NCI-H226 (cell line): ENCODE data around the gene AGFG2.

Source experiments
- DNase-seq: peaks from one replicate; pipeline ENCODE4 v3.0.0-alpha.2; 2015

Gene AGFG2

DNA sequence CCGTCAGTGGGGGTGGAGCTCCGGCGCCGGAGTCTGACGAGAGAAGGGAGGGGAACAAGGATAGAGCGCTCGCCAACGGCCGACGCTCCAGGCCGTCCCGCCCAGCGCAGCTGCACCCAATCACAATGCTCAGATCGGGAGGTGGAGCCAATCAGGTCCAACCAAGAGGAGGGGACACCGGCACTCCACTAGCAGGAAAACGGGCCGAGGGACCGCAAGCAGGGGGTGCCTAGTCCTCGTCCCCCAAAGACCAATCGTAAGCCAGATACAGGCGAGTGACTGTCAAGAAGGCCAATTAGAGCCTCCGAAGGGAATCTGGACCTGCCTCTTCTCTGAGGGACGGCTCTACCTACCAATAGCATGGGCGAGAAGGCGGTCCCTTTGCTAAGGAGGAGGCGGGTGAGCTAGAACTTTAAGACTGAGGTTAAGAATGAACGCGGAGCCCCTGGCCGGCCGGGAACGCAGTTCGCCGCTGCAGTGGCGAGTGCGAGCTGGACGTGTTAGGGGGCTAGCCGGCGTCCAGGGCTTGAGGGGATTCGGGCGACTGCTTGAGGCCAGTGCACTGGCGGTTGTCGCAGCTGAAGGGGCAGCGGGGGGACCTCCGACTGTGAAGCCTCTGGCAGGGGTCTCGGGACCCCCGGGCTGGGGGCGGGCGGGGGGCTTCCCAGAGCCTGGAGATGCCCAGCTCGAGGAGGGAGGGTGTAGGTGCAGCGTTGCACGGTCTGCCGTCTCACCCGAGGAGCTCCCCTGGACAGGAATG, 47.4 kb downstream of the AGFG2 start, which contains the start of gene FBXO24:
Gene FBXO24 (plus strand): TSS at position 63 of the 760 bp plus-strand sequence. CDS start 298 bp downstream, at position 361.
- DNase-seq, result peak; percentile 99

DNA sequence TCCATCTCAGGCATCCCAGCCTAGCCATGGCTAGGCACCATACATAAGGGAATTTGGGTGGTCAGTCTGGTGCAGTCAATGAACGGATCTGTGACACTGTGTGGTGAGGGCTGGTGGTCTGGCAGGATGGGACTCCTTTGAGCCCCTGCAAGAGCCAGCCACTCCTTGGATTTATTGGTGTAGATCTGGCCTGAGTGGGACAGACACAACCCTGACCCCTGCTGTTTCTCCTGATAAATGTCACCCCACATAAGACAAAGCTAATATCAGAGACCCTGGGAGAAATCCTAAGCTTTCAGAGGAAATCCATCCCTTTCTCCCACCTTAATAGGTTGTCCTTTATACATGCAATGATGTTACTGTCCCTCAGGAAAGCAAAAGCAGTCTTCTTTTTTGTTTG, 49.4 kb downstream of the AGFG2 start:
- no peak for DNase-seq

DNA sequence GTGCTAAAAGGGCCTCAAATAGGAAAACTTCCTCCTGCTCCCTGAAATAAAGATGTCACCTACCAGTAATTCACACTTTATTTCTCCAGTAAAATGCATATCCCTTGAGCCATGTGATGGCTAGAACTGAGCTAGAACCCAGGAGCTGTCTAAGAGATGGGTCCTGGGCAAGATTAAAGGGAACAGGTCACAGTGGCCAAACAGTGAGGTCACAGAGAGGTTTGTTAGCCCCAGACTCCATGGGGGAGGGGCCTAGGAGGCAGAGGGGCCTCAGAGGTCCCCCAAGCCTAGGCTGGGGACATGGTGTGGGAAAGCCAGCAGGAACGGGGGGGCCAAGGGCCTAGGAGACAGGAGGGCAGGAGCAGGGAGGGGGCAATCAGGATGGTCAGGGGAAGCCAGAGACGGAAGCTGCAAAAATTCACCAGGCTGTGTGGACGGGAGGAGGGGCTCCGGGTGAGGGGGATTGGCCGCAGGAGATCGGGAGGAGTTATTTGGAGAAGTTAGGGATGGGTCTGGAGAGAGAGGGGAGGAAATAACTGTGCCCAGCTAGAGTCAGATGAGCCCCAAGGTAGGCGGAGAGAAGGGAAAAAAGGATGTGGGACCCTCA, 50.4 kb downstream of the AGFG2 start:
- no peak for DNase-seq

DNA sequence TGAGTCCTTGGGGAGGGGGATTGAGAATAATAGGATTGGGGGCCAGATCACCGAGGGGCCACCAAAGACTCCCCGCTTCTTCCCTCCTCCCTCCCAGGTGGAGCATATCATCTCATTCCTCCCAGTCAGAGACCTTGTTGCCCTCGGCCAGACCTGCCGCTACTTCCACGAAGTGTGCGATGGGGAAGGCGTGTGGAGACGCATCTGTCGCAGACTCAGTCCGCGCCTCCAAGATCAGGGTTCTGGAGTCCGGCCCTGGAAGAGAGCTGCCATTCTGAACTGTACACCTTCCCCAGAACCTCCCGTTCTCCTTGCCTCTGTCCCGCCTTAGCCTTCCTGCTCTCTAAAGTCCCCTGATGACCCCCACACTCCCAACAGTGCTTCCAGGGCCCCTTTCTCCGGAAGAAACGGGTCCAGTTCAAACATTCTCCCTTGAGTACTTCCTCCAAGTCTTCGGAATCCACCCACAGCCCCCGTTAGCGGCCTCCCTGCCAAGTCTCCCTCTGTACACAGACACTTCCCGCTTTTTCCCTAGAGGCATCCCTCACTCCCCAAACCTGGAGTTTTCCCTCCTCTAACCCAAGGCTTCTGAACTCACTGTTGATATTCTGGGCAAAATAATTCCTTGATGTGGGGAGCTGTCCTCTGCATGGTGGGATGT, 51.2 kb downstream of the AGFG2 start:
- no peak for DNase-seq

DNA sequence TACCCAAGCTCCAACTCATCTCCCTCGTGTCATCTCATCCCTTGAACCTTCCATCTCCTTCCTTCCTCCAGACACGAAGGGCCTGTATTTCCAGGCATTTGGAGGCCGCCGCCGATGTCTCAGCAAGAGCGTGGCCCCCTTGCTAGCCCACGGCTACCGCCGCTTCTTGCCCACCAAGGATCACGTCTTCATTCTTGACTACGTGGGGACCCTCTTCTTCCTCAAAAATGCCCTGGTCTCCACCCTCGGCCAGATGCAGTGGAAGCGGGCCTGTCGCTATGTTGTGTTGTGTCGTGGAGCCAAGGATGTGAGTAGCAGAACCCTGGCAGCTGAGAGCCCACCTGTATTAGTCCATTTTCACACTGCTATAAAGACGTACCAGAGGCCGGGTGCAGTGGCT, 52.6 kb downstream of the AGFG2 start:
- DNase-seq, result no peak

DNA sequence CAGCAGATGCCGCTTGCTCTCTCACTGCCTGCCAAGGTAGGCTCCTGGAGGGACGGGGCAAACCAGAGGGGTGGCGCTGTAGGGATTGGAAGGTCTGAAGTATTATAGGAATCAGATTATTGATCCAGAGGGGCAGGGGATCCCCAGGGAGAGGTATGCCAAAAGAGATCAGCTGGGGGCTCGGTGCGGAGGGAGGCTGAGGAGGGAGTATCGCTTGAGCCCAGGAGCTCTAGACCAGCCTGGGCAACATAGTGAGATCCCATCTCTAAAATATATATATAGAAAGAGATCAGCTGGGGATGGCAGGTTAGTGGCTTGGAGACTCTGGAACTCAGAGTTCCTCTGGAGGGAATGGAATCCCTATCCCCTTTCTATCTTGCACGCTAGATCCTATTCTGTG, 56.2 kb downstream of the AGFG2 start:
- no peak for DNase-seq

DNA sequence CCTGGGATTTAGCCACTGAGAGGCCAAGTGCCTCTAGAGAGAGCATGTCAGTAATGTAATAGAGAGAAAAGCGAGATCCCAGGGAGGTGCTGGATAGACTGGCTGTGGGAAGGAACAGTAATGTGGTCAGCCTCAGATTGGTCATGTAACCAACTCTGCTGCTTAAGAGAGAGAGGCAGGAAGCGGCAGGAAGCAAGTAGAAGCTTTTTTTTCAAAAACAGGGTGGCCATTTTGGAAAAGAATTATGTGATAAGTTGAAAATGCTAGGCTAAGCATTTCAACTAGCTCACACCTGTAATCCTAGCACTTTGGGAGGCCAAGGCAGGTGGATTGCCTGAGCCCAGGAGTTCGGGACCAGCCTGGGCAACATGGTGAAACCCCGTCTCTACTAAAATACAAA, 59.4 kb downstream of the AGFG2 start:
- DNase-seq, result no peak

DNA sequence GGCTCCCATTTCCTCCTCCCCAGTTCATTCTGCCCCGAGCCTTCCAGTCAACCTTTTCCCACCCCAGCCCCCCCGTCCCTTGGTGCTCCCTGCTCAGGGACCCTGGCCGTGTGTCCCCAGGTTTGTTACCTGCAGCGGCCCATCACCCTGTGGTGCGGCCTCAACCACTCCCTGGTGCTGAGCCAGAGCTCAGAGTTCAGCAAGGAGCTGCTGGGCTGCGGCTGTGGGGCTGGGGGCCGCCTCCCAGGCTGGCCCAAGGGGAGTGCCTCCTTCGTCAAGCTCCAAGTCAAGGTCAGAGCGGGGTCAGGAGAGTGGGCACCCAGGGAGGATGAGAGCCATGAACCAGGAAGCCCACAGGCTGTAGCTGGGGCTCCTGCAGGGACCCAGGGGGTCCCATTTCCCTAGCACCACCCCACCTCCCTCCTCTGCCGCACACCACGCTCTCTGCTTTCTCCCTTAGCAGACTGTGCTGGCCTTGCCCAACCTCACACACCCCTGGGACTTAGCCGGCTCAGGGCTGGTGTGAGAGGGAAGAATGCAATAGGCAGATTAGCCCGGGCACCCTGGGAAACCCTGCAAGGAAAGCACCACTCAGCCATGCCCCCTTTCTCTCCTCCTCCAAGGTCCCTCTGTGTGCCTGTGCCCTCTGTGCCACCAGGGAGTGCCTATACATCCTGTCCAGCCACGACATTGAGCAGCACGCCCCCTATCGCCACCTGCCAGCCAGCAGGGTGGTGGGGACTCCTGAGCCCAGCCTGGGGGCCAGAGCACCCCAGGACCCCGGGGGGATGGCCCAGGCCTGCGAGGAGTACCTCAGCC, 61.1 kb downstream of the AGFG2 start:
- no peak for DNase-seq

DNA sequence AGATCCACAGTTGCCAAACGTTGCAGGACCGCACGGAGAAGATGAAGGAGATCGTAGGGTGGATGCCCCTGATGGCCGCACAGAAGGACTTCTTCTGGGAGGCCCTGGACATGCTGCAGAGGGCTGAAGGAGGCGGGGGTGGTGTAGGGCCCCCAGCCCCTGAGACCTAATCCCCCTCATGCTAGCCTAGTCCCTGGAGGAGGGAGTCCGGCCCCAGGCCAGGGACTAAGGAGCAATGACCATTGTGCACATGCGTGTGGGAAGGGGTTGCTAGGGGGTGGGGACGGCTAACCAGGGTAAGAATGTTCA, 61.7 kb downstream of the AGFG2 start:
- no peak for DNase-seq

DNA sequence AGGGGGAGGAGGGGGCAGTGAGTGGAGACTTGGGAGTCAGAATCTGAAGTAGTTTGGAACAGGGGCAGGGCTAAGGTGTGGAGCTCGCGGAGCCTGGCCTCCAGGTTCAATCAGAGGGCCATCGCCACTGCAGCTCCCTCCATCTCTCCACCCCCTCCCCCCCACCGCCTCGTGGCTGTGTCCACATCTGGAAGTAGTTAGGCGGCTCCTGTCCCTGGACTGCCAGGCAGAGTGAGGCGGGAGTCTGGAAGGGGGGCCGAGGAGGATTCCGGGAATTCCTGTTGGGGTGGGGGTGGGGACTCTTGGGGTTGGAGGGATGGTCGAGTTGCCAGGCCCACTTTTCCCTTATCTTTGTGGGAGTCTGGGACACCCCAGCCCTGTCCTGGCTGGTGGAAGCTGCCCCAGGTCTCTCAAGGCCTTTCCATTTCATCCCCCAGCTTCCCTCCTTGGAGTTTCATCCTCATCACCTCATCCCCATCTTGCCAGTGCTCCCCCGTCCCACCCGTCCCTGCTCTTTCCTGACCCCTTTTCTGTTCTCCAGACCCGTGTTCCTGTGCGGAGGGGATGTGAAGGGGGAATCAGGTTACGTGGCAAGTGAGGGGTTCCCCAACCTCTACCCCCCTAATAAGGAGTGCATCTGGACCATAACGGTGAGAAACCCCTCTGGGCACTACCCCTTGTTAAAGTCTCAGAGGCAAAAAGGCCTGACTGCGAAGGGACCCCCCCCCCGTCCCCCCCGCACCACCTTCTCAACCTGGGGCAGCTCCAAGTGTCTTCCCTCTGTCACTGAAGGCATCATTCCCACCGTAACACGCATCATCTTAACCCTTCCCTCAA, 64.1 kb downstream of the AGFG2 start:
- no peak for DNase-seq

DNA sequence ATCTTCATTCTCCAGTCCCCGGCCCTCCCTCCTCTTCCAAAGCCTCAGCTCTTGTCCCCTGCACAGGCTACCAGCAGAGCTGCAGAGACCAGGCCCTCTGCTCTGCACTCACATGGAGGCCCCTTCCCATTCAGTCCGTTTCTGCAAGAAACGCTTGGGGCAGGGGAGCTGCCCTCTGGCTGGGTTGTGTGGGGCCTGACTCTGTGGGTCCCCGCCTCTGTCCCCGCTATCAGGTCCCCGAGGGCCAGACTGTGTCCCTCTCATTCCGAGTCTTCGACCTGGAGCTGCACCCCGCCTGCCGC, 64.7 kb downstream of the AGFG2 start:
- DNase-seq, result no peak

DNA sequence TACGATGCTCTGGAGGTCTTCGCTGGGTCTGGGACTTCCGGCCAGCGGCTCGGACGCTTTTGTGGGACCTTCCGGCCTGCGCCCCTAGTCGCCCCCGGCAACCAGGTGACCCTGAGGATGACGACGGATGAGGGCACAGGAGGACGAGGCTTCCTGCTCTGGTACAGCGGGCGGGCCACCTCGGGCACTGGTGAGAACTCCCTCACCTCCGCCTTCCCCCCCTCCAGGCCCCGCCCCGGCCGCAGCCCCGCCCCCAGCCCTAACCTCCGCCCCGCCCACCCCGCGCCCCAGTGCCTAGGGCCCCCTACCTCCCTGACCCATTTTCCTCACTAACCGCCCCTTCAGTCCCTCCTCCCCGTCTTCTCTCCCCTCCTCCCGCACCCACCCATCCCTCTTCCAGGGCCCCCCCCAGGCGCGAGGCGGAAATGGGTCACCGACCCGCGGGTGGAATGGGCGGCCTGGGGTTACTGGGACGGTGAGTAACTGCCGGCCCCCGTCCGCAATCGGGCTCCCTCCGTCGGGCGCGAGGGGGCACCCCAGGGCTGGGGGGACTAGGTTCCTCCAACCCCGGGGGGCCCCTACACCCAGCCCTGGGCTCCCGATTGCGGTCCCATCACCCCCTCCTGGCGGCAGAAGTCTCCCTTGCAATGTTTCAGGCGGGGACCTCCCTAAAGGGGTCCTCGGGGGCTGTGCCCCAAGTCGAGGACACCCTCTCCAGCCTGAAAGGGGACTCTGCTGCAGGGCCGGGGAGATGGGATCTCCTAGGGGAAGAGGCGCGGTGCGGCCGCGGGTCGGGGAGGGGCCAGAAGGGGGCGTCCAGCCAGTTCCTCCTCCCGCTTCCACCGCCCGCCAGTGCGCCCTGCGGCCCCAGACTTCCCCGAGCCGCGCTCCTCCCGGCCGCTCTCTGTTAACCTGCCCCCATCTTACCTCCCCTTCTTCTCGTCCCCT, 65.3 kb downstream of the AGFG2 start:
- peak; percentile 65 for DNase-seq

DNA sequence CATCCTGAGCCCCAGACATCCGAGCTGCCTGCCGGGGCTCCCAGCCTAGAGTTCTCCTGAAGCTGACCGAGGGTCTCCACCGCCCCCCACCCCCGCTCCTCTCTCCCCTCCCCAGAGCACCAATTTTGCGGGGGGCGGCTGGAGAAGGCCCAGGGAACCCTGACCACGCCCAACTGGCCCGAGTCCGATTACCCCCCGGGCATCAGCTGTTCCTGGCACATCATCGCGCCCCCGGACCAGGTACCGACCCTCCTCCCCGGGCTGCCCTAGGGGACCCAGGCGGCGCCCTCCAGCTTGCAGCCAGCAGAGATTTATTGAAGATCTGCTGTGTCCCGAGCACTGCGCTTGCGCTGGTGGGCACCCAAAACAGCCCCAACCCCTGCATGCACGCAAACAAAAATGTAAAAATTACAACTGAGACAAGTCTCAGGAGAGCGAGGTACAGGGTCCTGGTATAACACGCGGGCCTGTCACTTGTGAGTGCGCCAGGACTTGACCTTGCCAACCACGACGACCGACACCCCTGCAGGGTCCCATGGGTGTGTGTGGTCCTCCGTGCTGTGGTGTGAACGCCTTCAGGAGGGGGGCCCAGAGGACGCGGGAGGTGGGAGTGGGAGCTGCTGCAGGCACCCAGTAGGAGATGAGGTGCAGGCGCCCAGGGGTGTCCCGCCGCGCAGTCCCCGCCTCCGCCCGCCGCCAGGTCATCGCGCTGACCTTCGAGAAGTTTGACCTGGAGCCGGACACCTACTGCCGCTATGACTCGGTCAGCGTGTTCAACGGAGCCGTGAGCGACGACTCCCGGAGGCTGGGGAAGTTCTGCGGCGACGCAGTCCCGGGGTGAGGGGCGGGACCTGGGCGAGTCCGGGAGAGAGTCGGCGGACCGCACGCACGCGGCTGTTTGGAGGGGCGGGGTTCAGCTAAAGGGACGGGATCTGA, 66.2 kb downstream of the AGFG2 start:
- no peak for DNase-seq

DNA sequence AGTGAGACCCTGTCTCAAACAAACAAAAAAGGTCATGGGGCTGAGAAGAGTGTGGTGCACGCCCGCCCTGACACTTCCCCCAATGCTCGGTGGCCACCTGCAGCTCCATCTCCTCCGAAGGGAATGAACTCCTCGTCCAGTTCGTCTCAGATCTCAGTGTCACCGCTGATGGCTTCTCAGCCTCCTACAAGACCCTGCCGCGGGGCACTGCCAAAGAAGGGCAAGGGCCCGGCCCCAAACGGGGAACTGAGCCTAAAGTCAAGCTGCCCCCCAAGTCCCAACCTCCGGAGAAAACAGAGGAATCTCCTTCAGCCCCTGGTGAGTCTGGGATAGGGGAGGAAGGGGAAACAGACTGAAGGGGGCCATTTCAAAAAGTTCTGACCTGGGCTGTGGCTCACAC, 67.3 kb downstream of the AGFG2 start:
- no peak for DNase-seq

DNA sequence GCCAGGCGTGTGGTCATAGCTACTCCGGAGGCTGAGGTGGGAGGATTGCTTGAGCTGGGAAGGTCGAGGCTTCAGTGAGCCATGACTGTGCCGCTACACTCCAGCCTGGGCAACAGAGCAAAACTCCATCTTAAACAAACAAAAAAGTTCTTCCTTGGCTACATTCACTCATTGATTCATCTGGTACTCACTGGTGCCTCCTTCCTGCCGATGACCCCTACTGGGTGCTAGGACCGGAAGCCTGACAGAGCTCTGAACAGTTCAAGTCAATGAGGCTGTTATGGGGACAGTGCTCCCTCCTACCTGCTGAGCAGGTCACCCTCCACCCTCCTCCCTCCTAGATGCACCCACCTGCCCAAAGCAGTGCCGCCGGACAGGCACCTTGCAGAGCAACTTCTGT, 68.1 kb downstream of the AGFG2 start:
- DNase-seq, result no peak

DNA sequence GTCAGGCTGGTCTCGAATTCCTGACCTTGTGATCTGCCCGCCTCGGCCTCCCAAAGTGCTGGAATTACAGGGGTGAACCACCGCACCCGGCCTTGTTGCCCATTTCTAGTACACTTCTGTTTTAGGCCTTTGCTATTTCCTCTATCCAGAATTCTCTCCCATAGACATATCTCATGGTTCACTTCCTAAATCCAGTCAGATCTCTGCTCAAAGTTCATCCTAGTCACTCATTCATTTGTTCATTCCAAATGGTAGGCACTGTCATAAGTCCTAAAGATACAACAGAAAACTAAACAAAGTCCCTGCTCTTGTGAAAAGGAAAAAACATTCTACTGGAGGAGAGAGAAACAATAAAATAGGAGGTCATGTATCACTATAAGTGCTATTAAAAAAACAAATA, 71.0 kb downstream of the AGFG2 start:
- no peak for DNase-seq

DNA sequence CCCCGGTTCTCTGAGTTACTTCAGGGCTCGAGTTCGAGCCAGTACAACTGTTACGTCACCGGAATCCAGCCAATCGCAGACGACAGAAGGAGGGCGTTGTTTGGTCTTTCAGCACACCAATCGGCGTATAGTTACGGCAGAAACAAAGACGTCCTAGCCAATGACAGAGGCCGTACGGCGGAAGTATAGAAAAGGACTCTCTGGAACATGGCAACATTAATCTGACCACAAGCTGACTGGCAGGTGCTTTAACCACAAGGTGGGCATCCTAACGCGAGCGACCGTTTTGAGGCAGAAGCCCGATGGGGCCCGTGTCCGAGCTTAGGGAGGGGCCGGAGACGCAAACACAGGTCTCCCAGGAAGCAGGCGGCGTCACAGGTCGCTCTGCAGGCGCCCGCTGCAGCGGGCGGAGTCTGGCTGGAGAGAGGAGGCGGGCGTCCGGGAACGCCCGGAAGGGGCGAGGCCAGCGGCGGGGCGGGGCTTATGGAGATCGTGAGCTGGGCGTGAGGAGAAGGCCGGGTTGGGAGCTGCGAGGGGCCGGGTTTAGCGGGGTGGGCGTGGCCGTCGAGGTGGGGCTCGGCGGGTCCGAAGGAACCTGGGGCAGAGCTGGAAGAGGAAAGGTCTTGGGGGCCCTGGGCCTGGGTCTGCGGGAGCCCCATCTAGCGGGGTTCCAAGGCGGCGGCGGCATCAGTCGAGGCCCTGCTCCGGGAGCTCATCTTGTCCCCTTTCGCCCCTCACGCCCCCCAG, 73.2 kb downstream of the AGFG2 start, which contains the start of gene MOSPD3:
Gene MOSPD3 (plus strand): TSS at position 558 of the 747 bp plus-strand sequence. CDS start 252 bp downstream, outside the sequence.
- DNase-seq, result peak; percentile 99

DNA sequence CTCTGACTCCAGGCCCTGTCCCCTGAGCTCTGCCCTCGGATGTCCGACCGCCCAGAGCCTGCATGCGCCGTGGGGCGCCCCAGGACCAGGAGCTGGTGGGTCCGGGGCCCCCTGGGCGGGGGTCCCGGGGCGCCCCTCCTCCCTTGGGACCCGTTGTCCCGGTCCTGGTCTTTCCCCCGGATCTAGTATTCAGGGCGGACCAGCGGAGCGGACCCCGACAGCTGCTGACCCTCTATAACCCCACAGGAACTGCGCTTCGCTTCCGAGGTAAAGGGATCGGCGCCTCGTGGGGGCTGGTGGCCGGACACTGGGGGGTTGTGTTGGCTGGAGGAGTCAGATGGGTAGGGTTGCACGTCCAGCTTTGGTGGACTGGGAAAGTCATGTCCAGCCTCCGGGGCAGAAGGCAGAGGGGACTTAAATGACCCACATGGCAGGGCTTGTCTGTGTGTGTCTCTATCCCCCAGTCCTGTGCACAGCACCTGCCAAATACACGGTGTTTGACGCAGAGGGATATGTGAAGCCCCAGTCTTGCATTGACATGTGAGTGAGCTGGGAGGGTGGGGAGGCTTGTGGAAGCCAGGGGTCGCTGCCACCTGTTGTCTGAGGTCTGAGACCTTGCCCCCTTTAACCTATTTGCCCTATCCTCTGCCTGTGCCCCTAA, 73.9 kb downstream of the AGFG2 start:
- DNase-seq, result no peak
